T-cell (primary cell): ENCODE measurements around the gene BRF1. TPM values are rescaled to one million over a fixed set of nuclear protein-coding genes. Genes with fewer than 3 reads are reported as not detected.

Experiments used
- ATAC-seq, 4 experiments: fragments of 200-7000 bp in 3 of 4; fragments of 150-1000 bp in 1 of 4; cut with Tn5 transposase; replicated peaks in 1 of 4; 1 replicate in 3 of 4; 2 replicates in 1 of 4; pipeline ENCODE4 v1.10.0; 2021; ENCODE audit warnings: moderate library complexity in 3 of 4, mild to moderate bottlenecking in 2 of 4, moderate number of reproducible peaks in 1 of 4
- CTCF ChIA-PET, 2 donors: fragments of 300-600 bp; sonication (Branson Sonifier 250); formaldehyde crosslinking; loops; one replicate each; lab custom pipeline; 2022; ENCODE audit warnings: antibody characterized with exemption in 2 of 2; lab: Charles Lee
- POLR2A ChIA-PET, 2 donors: fragments of 300-600 bp; sonication (Branson Sonifier 250); formaldehyde crosslinking; loops; one replicate each; lab custom pipeline; 2022; ENCODE audit warnings: antibody characterized with exemption in 2 of 2; lab: Charles Lee
- DNase-seq, 35 experiments: peaks; one replicate each; pipeline versions ENCODE4 v3.0.0 to v3.0.0-alpha.2; 2013 to 2023
- H3K27ac ChIP-seq: one replicate; pipeline ENCODE4 v1.5.1; 2013; ENCODE audit warnings: low read length
- H3K27me3 ChIP-seq, 2 experiments: replicated peaks in 1 of 2; 1 replicate in 1 of 2; 2 replicates in 1 of 2; pipeline versions ENCODE4 v1.6.1 to v1.7.0; 2013; ENCODE audit warnings: low read length in 1 of 2, mixed read lengths in 1 of 2; ENCODE audit not compliant: control insufficient read depth in 2 of 2, insufficient read depth in 2 of 2; ENCODE audit errors: extremely low read depth in 1 of 2
- H3K36me3 ChIP-seq, 2 donors: 1 replicate in 1 of 2; 2 replicates in 1 of 2; pipeline versions ENCODE4 v1.6.1 to v1.7.0; 2013; ENCODE audit warnings: low read length in 1 of 2; ENCODE audit not compliant: control insufficient read depth in 2 of 2, insufficient read depth in 1 of 2; ENCODE audit errors: extremely low read depth in 1 of 2
- H3K4me1 ChIP-seq, 2 experiments: 1 replicate in 1 of 2; 2 replicates in 1 of 2; pipeline versions ENCODE4 v1.6.1 to v1.7.0; 2013; ENCODE audit warnings: low read length in 2 of 2, mixed read lengths in 1 of 2; ENCODE audit not compliant: insufficient read depth in 2 of 2, control insufficient read depth in 1 of 2; ENCODE audit errors: extremely low read depth in 1 of 2
- H3K4me3 ChIP-seq, 2 donors: 1 replicate in 1 of 2; 2 replicates in 1 of 2; pipeline versions ENCODE4 v1.5.1 to v1.7.0; 2013; ENCODE audit warnings: mild to moderate bottlenecking in 2 of 2, low read length in 1 of 2, moderate library complexity in 1 of 2; ENCODE audit not compliant: control insufficient read depth in 1 of 2; ENCODE audit errors: extremely low read depth in 1 of 2
- H3K9me3 ChIP-seq: 2 replicates; pipeline ENCODE4 v1.7.0; 2013
- H3K27ac Mint-ChIP-seq, 2 donors: one replicate each; pipeline ENCODE4 v1.8.0; 2020 to 2021; ENCODE audit warnings: mild to moderate bottlenecking in 2 of 2, mixed read lengths in 2 of 2
- H3K27me3 Mint-ChIP-seq, 2 donors: one replicate each; pipeline ENCODE4 v1.8.0; 2021 to 2022; ENCODE audit warnings: mixed read lengths in 2 of 2
- H3K36me3 Mint-ChIP-seq: one replicate; pipeline ENCODE4 v1.8.0; 2021; ENCODE audit warnings: mixed read lengths
- H3K4me1 Mint-ChIP-seq, 3 donors: one replicate each; pipeline ENCODE4 v1.8.0; 2020 to 2022; ENCODE audit warnings: mixed read lengths in 3 of 3, mild to moderate bottlenecking in 1 of 3
- H3K4me3 Mint-ChIP-seq, 3 donors: one replicate each; pipeline ENCODE4 v1.8.0; 2020 to 2022; ENCODE audit warnings: mild to moderate bottlenecking in 3 of 3, mixed read lengths in 3 of 3, moderate library complexity in 3 of 3
- H3K9me3 Mint-ChIP-seq, 3 donors: one replicate each; pipeline ENCODE4 v1.8.0; 2020 to 2022; ENCODE audit warnings: mixed read lengths in 3 of 3
- WGBS: methylation state at CpG from one replicate; pipeline ENCODE4 v1.1.5; 2013; ENCODE audit warnings: missing lambda C conversion rate; ENCODE audit not compliant: insufficient coverage; 5-methylcytosine and 5-hydroxymethylcytosine counted together
- total RNA-seq, 35 experiments: library from RNA in 6 of 35; stranded (reverse) in 6 of 35; fragments of 120-200 nt in 1 of 35; gene quantifications; one replicate each; pipeline versions ENCODE4 v1.2.1 to v1.2.4 and lab custom pipeline; 2013 to 2026

The BRF1 gene
- total RNA-seq, 5 donors from 2014 or later (not counting 1 experiment from before 2014, with no cell fraction given): 57.7 to 70.5 (median 66.5) TPM

- Histone ChIP-seq H3K36me3 (peaks cover 0 to 10% of the 10 kb centered on the region in 2 donors), H3K4me3 (no peak overlapping the region), H3K27ac (no peak overlapping the region), H3K4me1 (peaks cover 0 to 4% of the 10 kb centered on the region in 2 experiments), H3K27me3 (no peaks in the 10 kb centered on the region), H3K9me3 (no peaks in the 10 kb centered on the region)
- ATAC-seq (no peak), DNase-seq (no peak)
- no peak overlapping the region for H3K4me3 Mint-ChIP-seq
- CTCF ChIA-PET: interaction anchor here in 1 of 2 donors (1.0 kb wide), 1 partner anchor 256 kb away, joined by 4 read pairs; no protein-coding TSS in a partner anchor
- POLR2A ChIA-PET: no interaction called here
- H3K9me3 Mint-ChIP-seq: peaks cover 0 to 5% (median 0%) of the 10 kb centered on the region in 3 donors
- 96% methylated on average over 5 of the region's 18 CpGs for WGBS
- no peaks in the 10 kb centered on the region for H3K27me3 Mint-ChIP-seq
- H3K36me3 Mint-ChIP-seq: peaks cover 6% of the 10 kb centered on the region
- peaks cover 0 to 3% (median 1%) of the 10 kb centered on the region in 3 donors for H3K4me1 Mint-ChIP-seq
- no peak overlapping the region for H3K27ac Mint-ChIP-seq
These were observed 46.2 kb upstream of the BRF1 start for GRCh38 chr14:105346876-105347586.

- WGBS: 100% methylated on average over 3 of the region's 13 CpGs
- POLR2A ChIA-PET: no interaction called here
- peaks cover 0 to 10% of the 10 kb centered on the region in 2 donors for H3K36me3 ChIP-seq
These were observed 45.4 kb upstream of the BRF1 start for GRCh38 chr14:105346200-105346533.

GRCh38 chr14:105343194-105343593, 42.4 kb upstream of the BRF1 start:
- H3K27me3 Mint-ChIP-seq: no peaks in the 10 kb centered on the region
- no peak overlapping the region for H3K4me3 ChIP-seq
- H3K4me1 ChIP-seq: no peaks in the 10 kb centered on the region
- H3K36me3 Mint-ChIP-seq: peaks cover 6% of the 10 kb centered on the region
- ChIA-PET CTCF (interaction anchor here (0.5 to 0.7 kb wide), 2 partner anchors 194 to 561 kb away, joined by 3 to 4 read pairs; no protein-coding TSS in a partner anchor), POLR2A (no interaction called here)
- no peaks in the 10 kb centered on the region for H3K9me3 ChIP-seq
- 100% methylated on average over 3 of the region's 7 CpGs for WGBS
- H3K9me3 Mint-ChIP-seq: peaks cover 0 to 5% (median 0%) of the 10 kb centered on the region in 3 donors
- no peak overlapping the region for H3K4me3 Mint-ChIP-seq
- H3K27me3 ChIP-seq: no peaks in the 10 kb centered on the region
- ATAC-seq: no peak
- H3K36me3 ChIP-seq: no peaks in the 10 kb centered on the region
- peaks cover 9 to 11% (median 9%) of the 10 kb centered on the region in 3 donors for H3K4me1 Mint-ChIP-seq
- no peak for DNase-seq
- no peak overlapping the region for H3K27ac ChIP-seq
- no peak overlapping the region for H3K27ac Mint-ChIP-seq

More at GRCh38 chr14:105346200-105346533, 45.4 kb upstream of the BRF1 start:
- Mint-ChIP-seq H3K4me3 (no peak overlapping the region), H3K27me3 (no peaks in the 10 kb centered on the region), H3K4me1 (peaks cover under 1 to 4% (median 2%) of the 10 kb centered on the region in 3 donors), H3K9me3 (peaks cover 0 to 5% (median 0%) of the 10 kb centered on the region in 3 donors), H3K36me3 (peaks cover 6% of the 10 kb centered on the region), H3K27ac (no peak overlapping the region)
- Histone ChIP-seq H3K9me3 (no peaks in the 10 kb centered on the region), H3K27ac (no peak overlapping the region), H3K27me3 (no peaks in the 10 kb centered on the region), H3K4me3 (no peak overlapping the region), H3K4me1 (no peaks in the 10 kb centered on the region)
- ATAC-seq: no peak
- CTCF ChIA-PET: no interaction called here
- DNase-seq: no peak

GRCh38 chr14:105340821-105341733, 40.3 kb upstream of the BRF1 start:
- H3K9me3 ChIP-seq: no peaks in the 10 kb centered on the region
- no peaks in the 10 kb centered on the region for H3K4me1 ChIP-seq
- no peak overlapping the region for H3K27ac ChIP-seq
- ATAC-seq (peak in 1 of 4 experiments; percentile 18), DNase-seq (no peak)
- H3K4me3 ChIP-seq: no peak overlapping the region
- H3K27me3 ChIP-seq: no peaks in the 10 kb centered on the region
- Mint-ChIP-seq H3K4me3 (no peak overlapping the region), H3K27ac (no peak overlapping the region), H3K36me3 (peaks cover 6% of the 10 kb centered on the region), H3K9me3 (peaks cover 0 to 5% (median 0%) of the 10 kb centered on the region in 3 donors), H3K4me1 (peaks cover 9 to 11% (median 9%) of the 10 kb centered on the region in 3 donors), H3K27me3 (no peaks in the 10 kb centered on the region)
- CTCF ChIA-PET: no interaction called here
- WGBS: 50% methylated on average over 13 of the region's 20 CpGs
- H3K36me3 ChIP-seq: no peaks in the 10 kb centered on the region
- POLR2A ChIA-PET: interaction anchor here in 1 of 2 donors (0.6 kb wide), 2 partner anchors 130 to 148 kb away, joined by 3 read pairs; no protein-coding TSS in a partner anchor

GRCh38 chr14:105337966-105338741, 37.4 kb upstream of the BRF1 start:
- Mint-ChIP-seq H3K9me3 (no peaks in the 10 kb centered on the region), H3K4me3 (no peak overlapping the region), H3K27ac (no peak overlapping the region), H3K27me3 (no peaks in the 10 kb centered on the region), H3K4me1 (peaks cover 8 to 11% (median 9%) of the 10 kb centered on the region in 3 donors), H3K36me3 (peaks cover 2% of the 10 kb centered on the region)
- ATAC-seq (no peak), DNase-seq (no peak)
- ChIA-PET POLR2A (interaction anchor here in 1 of 2 donors (0.5 kb wide), 1 partner anchor 144 kb away, joined by 5 read pairs; no protein-coding TSS in a partner anchor), CTCF (no interaction called here)
- Histone ChIP-seq H3K27me3 (no peaks in the 10 kb centered on the region), H3K27ac (no peak overlapping the region), H3K9me3 (no peaks in the 10 kb centered on the region), H3K4me3 (no peak overlapping the region), H3K4me1 (peaks cover 0 to 3% of the 10 kb centered on the region in 2 experiments), H3K36me3 (no peaks in the 10 kb centered on the region)
- 82% methylated on average over 13 of the region's 18 CpGs for WGBS
